ENCODE data around the gene CSF1. TPM values are rescaled to one million over a fixed set of nuclear protein-coding genes. Genes with fewer than 3 reads are reported as not detected.

Gene CSF1
- total and polyA plus RNA-seq, 12 donors: 3.8 to 295 (median 88.5) TPM

DNA sequence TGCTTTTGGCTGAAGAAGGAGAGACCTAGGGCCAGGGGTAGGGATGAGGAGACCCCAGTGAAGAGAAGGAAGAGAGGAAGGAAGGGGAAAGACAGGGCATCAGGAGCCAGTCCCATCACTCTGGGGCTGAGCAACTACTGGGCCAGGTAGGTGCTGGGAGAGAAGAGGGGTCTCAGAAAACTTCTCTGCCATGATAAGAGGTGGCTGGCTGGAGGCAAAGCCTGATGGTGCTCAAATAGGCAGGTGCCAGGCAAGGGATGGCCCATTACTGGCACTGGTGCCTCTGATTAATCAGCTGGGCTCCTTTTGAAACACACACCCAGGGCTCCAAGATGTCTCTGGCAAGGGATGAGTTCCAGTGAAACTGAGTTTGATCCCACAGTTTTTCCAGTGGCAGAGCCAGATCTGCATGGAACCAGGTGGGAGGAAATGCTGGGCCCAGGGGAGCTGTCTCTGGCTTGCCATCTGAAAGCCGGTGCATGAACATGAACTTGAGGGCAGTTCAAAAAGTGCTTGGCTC, 2.8 kb downstream of the CSF1 start:
- H3K9me3 ChIP-seq (replicated peaks in 1 of 3): no peaks in the 10 kb centered on the region
- H3K27ac ChIP-seq: peak overlapping the region in 3 of 5 donors; percentile 78 to 83 (median 82)
- no peak for DNase-seq
- H3K27me3 ChIP-seq: no peaks in the 10 kb centered on the region
- peaks cover 37 to 45% of the 10 kb centered on the region in 2 donors for H3K4me1 ChIP-seq (replicated peaks in 1 of 2)
- peaks cover 0 to 42% of the 10 kb centered on the region in 2 donors for H3K36me3 ChIP-seq (replicated peaks in 1 of 2)
- H3K4me3 ChIP-seq: peak overlapping the region in 2 of 4 donors; percentile 31 to 84
- TF ChIP-seq CTCF (IDR thresholded peaks at IDR 0.05) (no peak), POLR2A (IDR thresholded peaks at IDR 0.05) (no peak)
- 42 to 78% (median 59%) methylated on average over 1 of the region's 1 CpG for WGBS, 4 donors
- intact Hi-C loops (cut with DNase I): loop anchor here (5.0 to 10.0 kb wide), 3 partner anchors 69 to 129 kb away; partner anchors contain the start of gene AHCYL1 (in 1 of the 2)

- H3K4me3 ChIP-seq: peak overlapping the region in 1 of 4 donors; percentile 84
- DNase-seq: no peak
- TF ChIP-seq CTCF (IDR thresholded peaks at IDR 0.05): no peak
- no peak for TF ChIP-seq POLR2A (IDR thresholded peaks at IDR 0.05)
- no peaks in the 10 kb centered on the region for H3K9me3 ChIP-seq (replicated peaks in 1 of 3)
- 76 to 97% (median 79%) methylated on average over 5 to 6 of the region's 6 CpGs for WGBS, 4 donors
- peaks cover 0 to 55% of the 10 kb centered on the region in 2 donors for H3K36me3 ChIP-seq (replicated peaks in 1 of 2)
- H3K4me1 ChIP-seq (replicated peaks in 1 of 2): peaks cover 32 to 37% of the 10 kb centered on the region in 2 donors
- H3K27ac ChIP-seq: peak overlapping the region in 2 of 5 donors; percentile 82 to 83
- H3K27me3 ChIP-seq: no peaks in the 10 kb centered on the region
- intact Hi-C loops (cut with DNase I): loop anchor here (5.0 to 10.0 kb wide), 3 partner anchors 68 to 130 kb away; partner anchors contain the start of gene AHCYL1 (in 1 of the 2)
Measured at GRCh38 chr1:109914587-109915240, 4.1 kb downstream of the CSF1 start.

DNA sequence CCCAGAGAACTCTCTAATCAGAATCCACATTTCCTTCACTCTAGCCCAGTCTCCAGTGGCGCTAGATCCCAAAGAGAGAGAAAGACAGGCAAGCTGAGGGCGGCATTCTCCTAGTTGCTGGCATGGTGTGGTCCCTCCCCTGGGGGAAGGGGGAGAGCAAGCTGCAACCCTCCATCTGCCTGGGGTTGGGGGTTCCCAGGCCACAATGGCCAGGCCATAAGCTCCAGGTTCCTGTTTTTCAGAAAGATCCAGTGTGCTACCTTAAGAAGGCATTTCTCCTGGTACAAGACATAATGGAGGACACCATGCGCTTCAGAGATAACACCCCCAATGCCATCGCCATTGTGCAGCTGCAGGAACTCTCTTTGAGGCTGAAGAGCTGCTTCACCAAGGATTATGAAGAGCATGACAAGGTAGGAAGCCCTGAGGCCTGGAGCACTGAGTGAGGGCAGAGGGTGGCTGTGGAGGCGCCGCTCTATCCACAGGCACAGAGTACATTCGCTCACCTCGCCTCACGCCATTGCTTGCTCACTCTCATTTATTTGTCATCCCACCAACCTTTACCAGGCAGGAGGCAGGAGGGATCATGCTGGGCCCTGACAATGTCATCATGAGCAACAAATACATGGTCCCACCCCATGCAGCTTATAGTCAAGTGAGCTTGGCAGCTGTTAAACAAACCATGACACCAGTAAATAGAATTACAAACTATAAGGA, 6.6 kb downstream of the CSF1 start:
- TF ChIP-seq POLR2A (IDR thresholded peaks at IDR 0.05) (no peak), CTCF (IDR thresholded peaks at IDR 0.05) (no peak)
- H3K36me3 ChIP-seq (replicated peaks in 1 of 2): peaks cover 0 to 80% of the 10 kb centered on the region in 2 donors
- DNase-seq: peak in 1 of 7 donors; percentile 9
- 87 to 97% (median 89%) methylated on average over 7 to 9 of the region's 9 CpGs for WGBS, 4 donors
- peaks cover 27 to 31% of the 10 kb centered on the region in 2 donors for H3K4me1 ChIP-seq (replicated peaks in 1 of 2)
- intact Hi-C loops (cut with DNase I): loop anchor here in 1 of 2 donors (10.0 kb wide), 1 partner anchor 132 kb away; no protein-coding TSS in a partner anchor
- H3K9me3 ChIP-seq (replicated peaks in 1 of 3): no peaks in the 10 kb centered on the region
- no peak overlapping the region for H3K4me3 ChIP-seq
- H3K27ac ChIP-seq: peak overlapping the region in 1 of 5 donors; percentile 44
- H3K27me3 ChIP-seq: no peaks in the 10 kb centered on the region
